Esophagus (tissue), 2 donors: ENCODE measurements around the gene STAG1. TPM values are rescaled to one million over a fixed set of nuclear protein-coding genes. Genes with fewer than 3 reads are reported as not detected.
"Not testable (repeated sequence)": the region's sequence is repeated elsewhere in the genome, so short reads cannot be mapped to it uniquely, and the experiment has no call there.

Experiments
- H3K27ac ChIP-seq, 2 donors: one replicate each; pipeline ENCODE4 v1.5.1; 2013; ENCODE audit warnings: low read depth in 2 of 2, mild to moderate bottlenecking in 2 of 2, inconsistent platforms in 1 of 2, low read length in 1 of 2, moderate library complexity in 1 of 2
- H3K27me3 ChIP-seq, 2 donors: one replicate each; pipeline ENCODE4 v1.6.1; 2013; ENCODE audit warnings: low read length in 2 of 2, control low read depth in 1 of 2, mild to moderate bottlenecking in 1 of 2; ENCODE audit not compliant: insufficient read depth in 2 of 2, control insufficient read depth in 1 of 2
- H3K36me3 ChIP-seq, 2 donors: one replicate each; pipeline ENCODE4 v1.6.1; 2013; ENCODE audit warnings: low read length in 1 of 2; ENCODE audit not compliant: control insufficient read depth in 2 of 2, insufficient read depth in 2 of 2
- H3K4me1 ChIP-seq, 2 donors: one replicate each; pipeline ENCODE4 v1.6.1; 2013; ENCODE audit warnings: low read length in 1 of 2; ENCODE audit not compliant: control insufficient read depth in 2 of 2, insufficient read depth in 2 of 2
- H3K4me3 ChIP-seq, 2 donors: one replicate each; pipeline ENCODE4 v1.5.1; 2013; ENCODE audit warnings: low read length in 2 of 2, mild to moderate bottlenecking in 2 of 2, low read depth in 1 of 2, moderate library complexity in 1 of 2
- H3K9me3 ChIP-seq, 2 donors: one replicate each; pipeline ENCODE4 v1.6.1; 2013; ENCODE audit warnings: mild to moderate bottlenecking in 2 of 2, low read depth in 1 of 2, low read length in 1 of 2, moderate library complexity in 1 of 2; ENCODE audit not compliant: control insufficient read depth in 2 of 2, insufficient read depth in 1 of 2
- WGBS, 2 donors: extraction: QIAGEN DNeasy Blood & Tissue Kit; methylation state at CpG; one replicate each; pipeline ENCODE4 v1.1.7; 2013; 5-methylcytosine and 5-hydroxymethylcytosine counted together
- polyA plus RNA-seq, 2 donors: library from polyadenylated mRNA; stranded (reverse); fragments of 200-250 nt; gene quantifications; one replicate each; pipeline ENCODE4 v1.2.3, GENCODE V29; 2013
- donor health status: healthy with polysubstance abuse.
- donor health status: Bipolar disorder and iron deficiency.

The STAG1 gene
- polyA plus RNA-seq, 2 donors: 7.1 to 8.3 TPM

DNA sequence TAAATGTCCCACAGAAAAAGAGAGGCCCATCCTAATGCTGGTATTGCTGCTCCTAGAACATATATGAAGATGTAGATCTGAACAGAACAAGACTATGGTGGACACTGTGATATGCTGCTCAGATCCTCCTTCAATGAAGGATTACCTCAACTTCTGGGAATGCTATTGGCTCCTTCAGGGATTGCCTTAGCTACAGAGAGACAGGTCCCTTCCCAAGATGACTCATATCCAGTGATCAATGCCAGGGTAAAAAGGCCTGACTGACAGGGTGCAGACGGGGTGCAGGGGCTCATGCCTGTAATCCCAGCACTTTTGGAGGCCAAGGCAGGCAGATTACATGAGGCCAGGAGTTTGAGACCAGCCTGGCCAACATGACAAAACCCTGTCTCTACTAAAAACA, 20.5 kb upstream of the STAG1 start:
- no peaks in the 10 kb centered on the region for H3K36me3 ChIP-seq
- H3K27ac ChIP-seq: no peak overlapping the region
- H3K27me3 ChIP-seq: no peaks in the 10 kb centered on the region
- no peak overlapping the region for H3K4me3 ChIP-seq
- no peaks in the 10 kb centered on the region for H3K4me1 ChIP-seq
- 44% methylated on average over 1 of the region's 1 CpG for WGBS, 2 donors
- no peaks in the 10 kb centered on the region for H3K9me3 ChIP-seq

DNA sequence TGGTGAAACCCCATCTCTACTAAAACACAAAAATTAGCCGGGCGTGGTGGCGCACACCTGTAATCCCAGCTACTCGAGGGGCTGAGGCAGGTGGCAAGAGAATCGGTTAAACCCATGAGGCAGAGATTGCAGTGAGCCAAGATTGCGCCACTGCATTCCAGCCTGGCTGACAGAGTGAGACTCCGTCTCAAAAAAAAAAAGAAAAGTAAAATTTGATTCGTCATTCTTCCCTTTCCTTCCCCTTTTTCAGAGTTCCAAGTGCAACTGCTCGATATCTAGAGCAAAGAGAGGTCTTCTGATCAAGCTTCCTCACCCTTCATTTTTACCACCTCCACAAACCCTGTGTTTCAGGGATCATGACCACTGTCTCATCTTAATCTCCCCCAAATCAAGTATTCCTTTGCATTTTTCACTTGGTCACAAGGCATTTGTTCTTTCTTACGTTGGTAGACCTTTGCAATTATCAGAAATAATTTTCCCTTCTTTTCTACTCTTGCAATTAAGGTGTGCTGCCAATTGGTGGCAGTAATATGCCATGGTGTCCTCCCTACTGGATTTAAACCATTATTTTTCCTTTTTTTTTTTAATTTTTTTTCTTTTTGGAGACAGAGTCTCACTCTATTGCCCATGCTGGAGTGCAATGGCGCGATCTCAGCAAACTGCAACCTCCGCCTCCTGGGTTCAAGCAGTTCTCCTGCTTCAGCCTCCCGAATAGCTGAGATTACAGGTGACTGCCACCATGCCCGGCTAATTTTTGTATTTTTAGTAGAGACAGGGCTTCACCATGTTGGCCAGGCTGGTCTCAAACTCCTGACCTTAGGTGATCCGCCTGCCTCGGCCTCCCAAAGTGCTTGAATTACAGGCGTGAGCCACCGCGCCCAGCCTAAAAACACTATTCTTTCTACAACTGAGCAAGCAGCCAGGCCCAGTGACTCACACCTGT, 6.3 kb upstream of the STAG1 start:
- not testable (repeated sequence) for H3K9me3 ChIP-seq, H3K4me3 ChIP-seq, H3K27ac ChIP-seq, H3K27me3 ChIP-seq, H3K4me1 ChIP-seq, H3K36me3 ChIP-seq
- WGBS, 2 donors: 80 to 86% methylated on average over 20 of the region's 20 CpGs

DNA sequence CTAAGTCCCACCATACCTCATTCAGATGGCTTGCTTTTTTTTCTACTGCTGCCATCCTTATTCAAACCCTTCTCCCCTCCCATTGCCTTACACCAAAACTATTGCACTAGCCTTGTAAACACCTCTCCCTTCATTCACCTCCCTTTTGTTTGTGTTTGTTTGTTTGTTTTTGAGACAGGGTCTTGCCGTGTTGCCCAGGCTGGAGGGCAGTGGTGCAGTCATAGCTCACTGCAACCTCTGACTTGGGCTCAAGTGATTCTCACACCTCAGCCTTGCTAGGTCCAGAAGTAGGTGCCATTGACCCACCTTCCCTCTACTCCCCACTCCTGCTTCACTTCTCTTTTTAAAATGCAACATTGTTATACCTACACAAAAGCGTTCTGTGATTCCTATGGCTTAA, 3.0 kb upstream of the STAG1 start:
- 88 to 93% methylated on average over 2 of the region's 2 CpGs for WGBS, 2 donors
- Histone ChIP-seq H3K4me1 (no peaks in the 10 kb centered on the region), H3K4me3 (no peak overlapping the region), H3K9me3 (no peaks in the 10 kb centered on the region), H3K36me3 (no peaks in the 10 kb centered on the region), H3K27ac (no peak overlapping the region), H3K27me3 (no peaks in the 10 kb centered on the region)

DNA sequence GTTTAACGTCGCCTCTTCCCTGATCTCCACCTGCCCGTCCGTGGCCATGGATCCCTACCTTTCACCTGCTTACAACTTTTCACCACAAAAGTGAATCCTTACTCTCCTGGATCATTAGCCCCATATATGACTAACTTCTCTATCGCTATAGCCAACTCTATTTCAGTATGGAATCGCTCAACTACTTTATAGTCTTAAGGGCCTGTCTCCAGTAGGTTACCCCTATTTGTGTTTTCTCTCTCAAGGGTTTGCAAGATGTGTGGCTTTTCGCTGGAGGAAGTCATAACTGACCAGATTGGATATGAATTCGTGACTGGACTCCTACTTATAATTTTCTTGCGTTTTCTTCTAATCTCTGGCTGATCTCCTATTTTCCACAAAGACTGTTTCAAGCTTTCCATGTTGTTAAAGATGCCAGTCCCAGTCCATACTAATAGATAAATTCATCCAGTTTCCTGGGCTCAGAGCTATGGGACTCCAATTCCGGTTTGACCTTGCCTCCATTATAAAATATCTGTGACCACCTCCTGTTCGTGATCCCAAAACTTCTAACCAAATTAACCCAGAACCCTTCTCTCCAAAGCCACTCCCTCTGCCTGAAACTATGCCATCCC, 1.3 kb upstream of the STAG1 start:
- Histone ChIP-seq H3K36me3 (no peaks in the 10 kb centered on the region), H3K4me3 (peak overlapping the region; percentile 55 to 73), H3K27me3 (no peaks in the 10 kb centered on the region), H3K4me1 (no peaks in the 10 kb centered on the region), H3K27ac (peak overlapping the region; percentile 96 to 100), H3K9me3 (no peaks in the 10 kb centered on the region)
- WGBS, 2 donors: 37 to 38% methylated on average over 11 of the region's 11 CpGs

DNA sequence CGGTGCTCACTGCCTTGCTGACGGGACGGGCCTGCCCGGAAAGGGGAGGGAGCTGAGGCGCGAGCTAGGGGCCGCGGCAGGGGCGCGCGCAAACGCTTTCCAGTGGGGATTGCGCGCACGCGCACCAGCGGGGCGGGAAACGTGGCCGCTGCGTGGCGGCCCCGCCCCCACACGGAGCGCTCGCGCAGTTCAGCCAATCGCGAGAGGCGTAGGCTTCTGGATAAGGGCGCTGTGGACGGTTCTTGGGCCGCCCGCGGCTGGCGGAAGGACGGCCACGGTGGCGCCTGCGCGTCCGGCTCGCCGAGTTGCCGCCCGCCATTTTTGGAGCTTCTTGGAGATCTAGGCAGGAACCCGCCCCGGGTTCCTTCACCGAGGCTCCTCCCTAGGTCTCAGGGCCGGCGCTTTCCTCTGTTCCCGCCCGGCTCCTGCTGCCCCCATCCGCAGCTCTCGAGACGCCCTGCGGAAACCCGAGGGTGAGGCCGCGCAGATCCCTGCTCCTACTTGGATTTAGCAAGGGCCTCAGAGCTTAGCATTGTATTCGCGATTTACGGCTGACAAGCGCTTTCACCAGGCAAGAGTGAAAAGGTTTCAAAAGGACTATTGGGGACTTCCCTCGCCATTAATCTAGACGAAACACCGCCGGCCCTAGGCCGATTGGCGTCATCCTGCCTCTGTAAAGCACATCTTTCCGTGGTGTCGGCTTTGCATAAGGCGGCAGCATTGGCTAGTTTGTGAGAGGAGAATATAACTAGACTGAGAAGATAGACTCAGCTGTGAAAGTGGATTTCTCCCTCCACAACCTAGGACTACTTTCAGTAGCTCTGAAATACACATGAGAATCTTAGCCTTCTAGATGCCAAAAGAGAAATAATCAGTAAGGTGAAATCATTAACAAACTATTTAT, 496 bp upstream of the STAG1 start:
- no peaks in the 10 kb centered on the region for H3K4me1 ChIP-seq
- H3K27ac ChIP-seq: peak overlapping the region; percentile 96 to 100
- no peaks in the 10 kb centered on the region for H3K27me3 ChIP-seq
- peak overlapping the region; percentile 74 to 80 for H3K4me3 ChIP-seq
- no peaks in the 10 kb centered on the region for H3K9me3 ChIP-seq
- WGBS, 2 donors: 0 to 1% methylated on average over 71 to 73 of the region's 73 CpGs
- H3K36me3 ChIP-seq: no peaks in the 10 kb centered on the region

DNA sequence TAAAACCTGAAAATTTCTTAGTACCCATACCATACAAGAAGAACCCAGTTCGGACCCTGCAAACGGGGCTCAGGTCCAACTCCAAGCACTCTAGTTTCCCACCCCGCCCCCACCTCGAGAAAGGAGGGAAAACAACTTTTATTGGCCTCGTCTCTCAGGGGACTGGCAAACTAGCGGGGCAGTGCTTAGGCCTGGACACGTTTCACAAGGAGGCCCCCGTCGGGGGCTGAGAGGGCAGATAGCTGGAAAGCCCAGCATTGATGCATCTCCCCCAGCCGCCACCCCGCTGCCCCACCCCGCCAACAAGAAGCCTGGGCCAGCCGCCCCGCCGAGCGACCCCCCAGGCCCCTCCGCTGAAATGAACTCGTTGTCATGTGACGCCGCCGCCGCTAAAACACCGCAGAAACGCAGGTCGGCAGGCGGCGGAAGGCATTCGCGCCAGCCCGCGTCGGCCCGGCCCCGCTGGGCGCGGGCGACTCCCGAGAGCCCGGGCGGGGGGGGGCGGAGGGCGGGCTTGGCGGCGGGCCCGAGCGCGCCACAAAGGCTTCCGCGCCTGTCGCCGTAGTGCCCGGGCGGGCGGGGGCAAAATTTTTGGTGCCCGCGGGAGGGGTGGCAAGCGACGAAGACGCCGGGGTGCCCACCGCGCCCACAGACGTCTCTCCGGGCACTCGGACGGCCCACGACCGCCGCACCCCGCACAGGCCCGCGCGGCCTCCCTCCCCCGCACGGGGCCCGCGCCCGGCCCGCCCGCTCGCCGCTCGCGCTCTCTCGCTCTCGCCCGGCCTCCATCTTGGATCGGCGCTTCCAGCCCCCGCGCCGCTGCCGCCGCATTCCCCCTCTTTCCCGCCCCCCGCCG, 634 bp downstream of the STAG1 start:
- peak overlapping the region; percentile 74 to 80 for H3K4me3 ChIP-seq
- WGBS, 2 donors: 1% methylated on average over 47 to 97 of the region's 97 CpGs
- H3K27me3 ChIP-seq: no peaks in the 10 kb centered on the region
- H3K27ac ChIP-seq: peak overlapping the region; percentile 96 to 100
- H3K4me1 ChIP-seq: no peaks in the 10 kb centered on the region
- no peaks in the 10 kb centered on the region for H3K36me3 ChIP-seq
- H3K9me3 ChIP-seq: no peaks in the 10 kb centered on the region

DNA sequence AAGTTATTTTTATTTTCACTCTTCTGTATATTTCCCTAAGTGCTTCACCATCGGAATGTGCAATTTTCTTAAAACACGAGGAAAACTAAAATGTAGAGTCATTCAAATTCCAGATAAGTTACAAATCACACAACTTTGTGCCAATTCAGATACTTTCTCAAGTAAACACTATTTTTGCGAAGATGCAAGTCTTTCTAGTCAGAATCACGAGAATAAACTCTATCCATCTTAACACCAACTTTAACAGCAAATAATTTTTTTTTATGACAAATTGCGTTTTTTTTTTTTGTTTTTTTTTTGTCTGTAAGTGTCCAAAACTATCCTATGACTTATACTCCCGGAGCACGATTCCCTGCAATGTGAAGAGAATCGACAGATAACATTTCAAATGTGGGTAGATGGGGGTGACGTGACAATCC, 1.3 kb downstream of the STAG1 start:
- Histone ChIP-seq H3K9me3 (no peaks in the 10 kb centered on the region), H3K27ac (peak overlapping the region; percentile 96 to 100), H3K4me1 (no peaks in the 10 kb centered on the region), H3K4me3 (peak overlapping the region; percentile 74 to 80), H3K27me3 (no peaks in the 10 kb centered on the region), H3K36me3 (no peaks in the 10 kb centered on the region)
- 1% methylated on average over 9 of the region's 9 CpGs for WGBS, 2 donors

DNA sequence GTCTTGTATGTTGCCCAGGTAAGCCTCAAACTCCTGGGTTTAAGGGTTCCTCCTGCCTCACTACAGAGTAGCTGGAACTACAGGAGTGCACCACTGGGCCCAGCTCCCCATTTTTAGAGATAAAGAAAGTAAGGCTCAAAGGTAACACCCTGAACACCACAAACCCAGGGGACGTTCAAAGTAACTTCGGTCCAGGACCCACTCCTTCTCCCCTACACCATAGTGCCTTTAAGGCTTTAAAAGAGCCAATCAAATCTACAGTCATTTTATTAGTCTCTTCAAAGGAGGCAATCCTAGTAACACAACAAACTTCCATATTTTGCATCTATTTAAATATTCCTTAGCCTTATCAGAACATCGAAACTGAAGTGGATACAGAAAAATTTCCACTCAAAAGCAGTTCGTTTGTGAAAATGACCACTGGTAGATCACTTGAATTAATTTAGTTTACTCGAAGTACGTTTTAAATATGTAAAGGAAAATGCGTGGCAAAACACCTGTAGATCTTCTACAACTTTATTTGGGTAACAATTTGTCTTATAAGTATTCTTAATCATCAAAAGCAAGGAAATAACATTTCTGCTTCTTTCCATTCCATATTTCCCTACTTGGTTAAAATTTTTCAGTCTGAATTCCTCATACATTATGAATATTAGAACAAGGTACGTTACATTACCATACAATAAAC, 1.8 kb downstream of the STAG1 start:
- H3K27ac ChIP-seq: peak overlapping the region; percentile 62 to 74
- WGBS, 2 donors: 5% methylated on average over 8 of the region's 8 CpGs
- no peaks in the 10 kb centered on the region for H3K4me1 ChIP-seq
- H3K36me3 ChIP-seq: no peaks in the 10 kb centered on the region
- peak overlapping the region in 1 of 2 donors; percentile 74 for H3K4me3 ChIP-seq
- H3K27me3 ChIP-seq: no peaks in the 10 kb centered on the region
- no peaks in the 10 kb centered on the region for H3K9me3 ChIP-seq
